ENCODE results near the gene ZNF134. TPM values are rescaled to one million over a fixed set of nuclear protein-coding genes. Genes with fewer than 3 reads are reported as not detected.

ZNF134 gene
- total RNA-seq, 1 donor = 19.4 TPM

GRCh38 chr19:57583104-57583520 is 30.9 kb upstream of the ZNF134 start:
- no peak for TF ChIP-seq CTCF (IDR thresholded peaks at IDR 0.05; ENCODE audit: insufficient read depth, low read length)
- H3K4me3 ChIP-seq (ENCODE audit: low read depth, low read length) = no peak overlapping the region
- no peak for DNase-seq (ENCODE audit: low read depth)

GRCh38 chr19:57583521-57584416 is 30.3 kb upstream of the ZNF134 start, which contains the start of gene ZIK1:
Gene ZIK1 (plus strand): TSS chr19:57584145. CDS start chr19:57584357, 212 bp downstream.
- peak within 1 kb of the TSS; percentile 78 for H3K4me3 ChIP-seq (ENCODE audit: low read depth, low read length)
- no peak for TF ChIP-seq CTCF (IDR thresholded peaks at IDR 0.05; ENCODE audit: insufficient read depth, low read length)
- DNase-seq (ENCODE audit: low read depth) = peak; percentile 90

GRCh38 chr19:57587529-57587928 is 26.5 kb upstream of the ZNF134 start:
- DNase-seq (ENCODE audit: low read depth) = peak; percentile 53
- TF ChIP-seq CTCF (IDR thresholded peaks at IDR 0.05; ENCODE audit: insufficient read depth, low read length) = no peak
- H3K4me3 ChIP-seq (ENCODE audit: low read depth, low read length) = no peak overlapping the region

GRCh38 chr19:57599377-57599760 is 14.7 kb upstream of the ZNF134 start:
- peak overlapping the region; percentile 85 for H3K4me3 ChIP-seq (ENCODE audit: low read depth, low read length)
- no peak for TF ChIP-seq CTCF (IDR thresholded peaks at IDR 0.05; ENCODE audit: insufficient read depth, low read length)
- no peak for DNase-seq (ENCODE audit: low read depth)

GRCh38 chr19:57599761-57600383 is 14.2 kb upstream of the ZNF134 start, which contains the start of gene ZNF530:
Gene ZNF530 (plus strand): TSS chr19:57599885. CDS start chr19:57604346, 4,461 bp downstream.
- peak within 1 kb of the TSS; percentile 85 for H3K4me3 ChIP-seq (ENCODE audit: low read depth, low read length)
- peak; percentile 91 for DNase-seq (ENCODE audit: low read depth)
- TF ChIP-seq CTCF (IDR thresholded peaks at IDR 0.05; ENCODE audit: insufficient read depth, low read length) = no peak

GRCh38 chr19:57606931-57607330 is 7.1 kb upstream of the ZNF134 start:
- no peak for TF ChIP-seq CTCF (IDR thresholded peaks at IDR 0.05; ENCODE audit: insufficient read depth, low read length)
- no peak overlapping the region for H3K4me3 ChIP-seq (ENCODE audit: low read depth, low read length)
- no peak for DNase-seq (ENCODE audit: low read depth)

All from fibroblast of the aortic adventitia (primary cell).